ENCODE measurements around the gene SLC6A11.
A peak's percentile ranks its signal among the peaks of the same experiment; 100 is the strongest.

The SLC6A11 gene

DNA sequence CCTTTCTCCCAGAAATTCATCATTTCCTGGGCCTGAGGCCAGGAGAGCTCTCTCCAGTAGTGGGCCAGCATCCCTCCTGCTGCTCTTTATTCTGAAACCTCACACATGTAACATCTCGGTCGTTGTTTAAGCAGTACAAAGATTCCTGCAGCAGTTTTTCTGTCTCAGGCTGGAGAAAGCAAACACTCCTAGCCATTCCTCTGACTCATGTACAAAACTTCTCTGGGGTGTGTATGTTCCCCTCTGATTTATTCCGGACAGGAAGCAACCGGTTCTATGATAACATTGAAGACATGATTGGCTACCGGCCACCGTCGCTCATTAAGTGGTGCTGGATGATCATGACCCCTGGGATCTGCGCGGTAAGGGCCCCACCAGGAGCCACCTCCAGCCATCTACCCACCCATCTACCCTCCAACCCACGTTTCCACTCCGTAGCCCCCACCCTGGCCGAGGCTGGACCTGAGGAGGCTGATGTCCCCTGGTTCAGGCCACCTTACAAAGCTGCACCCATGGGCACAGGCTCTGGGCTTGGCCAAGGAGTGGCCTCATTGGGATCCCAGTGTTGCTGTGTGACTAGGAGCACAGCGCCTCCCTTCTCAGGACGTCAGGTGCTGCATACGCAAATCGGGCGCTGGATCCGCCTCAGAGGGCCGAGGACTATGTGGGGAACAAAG, 117.9 kb downstream of the SLC6A11 start:
- DNase-seq, result no peak

DNA sequence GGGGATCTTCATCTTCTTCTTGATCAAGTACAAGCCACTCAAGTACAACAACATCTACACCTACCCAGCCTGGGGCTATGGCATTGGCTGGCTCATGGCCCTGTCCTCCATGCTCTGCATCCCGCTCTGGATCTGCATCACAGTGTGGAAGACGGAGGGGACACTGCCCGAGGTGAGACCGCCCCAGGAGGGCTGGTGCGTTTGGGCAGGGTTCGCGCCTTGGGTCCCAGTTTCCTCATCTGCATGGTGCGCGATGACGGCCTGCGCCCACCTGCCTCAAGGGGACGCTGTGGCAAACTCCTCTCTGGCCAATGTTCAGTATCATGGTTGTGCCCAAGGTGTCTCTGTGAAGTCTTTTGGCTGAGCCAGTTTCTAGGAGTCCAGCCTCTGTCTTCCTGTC, 119.0 kb downstream of the SLC6A11 start:
- no peak for DNase-seq

DNA sequence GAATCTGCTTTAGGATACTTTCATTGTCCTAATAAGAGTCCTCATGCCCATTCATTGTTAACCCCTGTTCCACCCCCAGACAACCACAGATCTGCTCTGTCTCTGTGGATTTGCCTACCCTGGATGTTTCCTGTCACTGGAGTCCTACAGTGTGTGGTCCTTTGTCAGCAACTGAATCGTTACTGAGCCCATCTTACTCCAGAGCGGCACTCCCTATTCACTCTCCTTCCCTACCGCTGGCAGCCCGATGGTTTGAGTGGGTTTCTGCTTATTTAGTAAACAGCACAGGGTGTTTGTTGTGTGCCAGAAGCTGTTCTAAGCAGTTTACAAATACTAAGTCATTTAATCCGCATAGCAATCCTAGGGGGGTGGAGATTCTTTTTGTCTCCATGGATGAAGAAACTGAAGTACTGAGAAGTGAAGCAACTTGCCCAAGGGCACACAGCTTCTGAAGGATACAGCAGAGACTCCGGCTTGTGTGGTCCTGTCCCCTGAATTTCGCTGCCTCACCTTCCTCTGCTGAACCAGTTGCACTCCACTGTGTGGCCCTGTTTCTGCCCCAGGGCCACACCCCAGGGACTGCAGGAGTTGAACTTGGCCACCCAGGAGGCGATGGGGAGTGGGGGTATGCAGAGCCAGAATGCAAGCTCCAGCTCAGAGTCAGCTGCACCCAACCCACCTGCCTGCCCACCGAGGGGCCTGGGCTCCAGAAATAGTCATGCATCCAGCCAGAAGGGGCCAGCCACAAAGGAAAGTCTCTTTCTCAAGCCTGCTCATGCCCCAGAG, 120.0 kb downstream of the SLC6A11 start:
- DNase-seq, result no peak

DNA sequence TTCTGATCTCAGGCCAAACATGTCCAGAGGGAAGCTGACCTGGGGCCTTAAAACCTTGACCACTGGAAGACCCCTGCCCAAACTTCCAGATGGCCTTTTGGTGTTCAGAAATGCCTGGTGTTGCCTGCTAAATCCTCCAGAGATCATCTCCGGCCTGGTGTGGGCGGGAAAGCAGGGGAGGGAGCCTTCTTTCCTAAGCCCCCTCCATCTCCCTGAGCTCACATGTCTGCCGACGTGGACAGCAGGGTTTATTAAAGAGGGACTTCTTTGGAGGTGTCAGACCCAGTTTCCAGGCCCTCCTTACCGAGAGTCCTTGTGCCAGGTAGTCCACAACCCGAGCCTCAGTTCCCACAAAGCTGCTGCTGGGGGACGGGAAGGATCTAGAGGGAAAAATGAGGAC, 120.7 kb downstream of the SLC6A11 start:
- DNase-seq, result no peak

DNA sequence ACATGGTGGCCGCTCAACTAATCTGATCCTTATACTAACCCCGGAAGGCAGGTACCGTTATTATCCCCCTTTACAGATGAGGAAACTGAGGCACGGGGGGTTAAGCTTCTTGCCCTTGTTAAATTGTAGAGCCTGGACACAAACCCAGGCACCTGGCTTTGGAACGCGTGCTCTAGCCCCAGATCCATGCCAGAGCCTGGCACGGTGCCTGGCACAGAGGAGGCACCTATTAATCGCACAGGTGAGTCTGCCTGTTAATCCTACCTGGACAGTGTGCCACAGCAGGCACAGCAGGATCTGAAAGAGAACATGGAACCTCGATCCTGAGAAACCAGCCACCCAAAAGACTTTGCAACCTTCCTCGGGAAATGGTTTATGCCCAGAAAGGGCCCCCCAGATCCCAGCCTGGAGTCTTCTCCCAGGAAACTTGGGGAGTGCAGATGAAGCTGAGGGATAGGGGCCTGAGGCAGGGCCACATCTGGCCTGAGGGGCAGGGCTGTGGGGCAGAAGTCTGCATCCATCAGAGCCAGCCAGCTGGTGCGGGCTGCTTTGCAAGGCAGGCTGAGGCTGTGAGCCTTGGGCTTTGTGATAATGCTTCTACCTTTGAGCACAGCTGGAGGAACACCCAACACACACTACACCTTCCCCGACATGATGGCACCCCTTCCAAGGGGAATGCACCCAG, 121.3 kb downstream of the SLC6A11 start:
- no peak for DNase-seq

GRCh38 chr3:10939556-10939955, 123.5 kb downstream of the SLC6A11 start:
- no peak for DNase-seq

GRCh38 chr3:10940106-10940505, 124.1 kb downstream of the SLC6A11 start:
- no peak for DNase-seq

DNA sequence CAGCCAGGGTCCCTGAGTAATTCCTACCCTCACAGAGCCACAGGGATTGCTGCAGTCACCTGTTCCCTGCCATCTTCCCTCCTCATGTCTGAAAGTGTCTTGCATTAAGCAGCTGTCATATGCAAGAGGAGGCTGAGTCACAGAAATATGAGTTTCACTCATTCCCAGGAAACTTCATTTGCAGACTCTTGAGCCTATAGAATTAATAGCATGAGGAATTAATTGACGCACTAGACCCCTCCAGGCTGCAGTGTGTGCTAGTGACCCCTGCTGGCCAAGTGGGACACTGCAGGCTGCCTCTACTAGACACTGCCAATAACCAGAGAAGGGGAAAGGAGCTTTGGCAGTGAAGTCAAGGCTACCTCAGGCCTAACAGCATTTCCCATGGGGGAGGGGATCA, 125.9 kb downstream of the SLC6A11 start:
- DNase-seq, result no peak

DNA sequence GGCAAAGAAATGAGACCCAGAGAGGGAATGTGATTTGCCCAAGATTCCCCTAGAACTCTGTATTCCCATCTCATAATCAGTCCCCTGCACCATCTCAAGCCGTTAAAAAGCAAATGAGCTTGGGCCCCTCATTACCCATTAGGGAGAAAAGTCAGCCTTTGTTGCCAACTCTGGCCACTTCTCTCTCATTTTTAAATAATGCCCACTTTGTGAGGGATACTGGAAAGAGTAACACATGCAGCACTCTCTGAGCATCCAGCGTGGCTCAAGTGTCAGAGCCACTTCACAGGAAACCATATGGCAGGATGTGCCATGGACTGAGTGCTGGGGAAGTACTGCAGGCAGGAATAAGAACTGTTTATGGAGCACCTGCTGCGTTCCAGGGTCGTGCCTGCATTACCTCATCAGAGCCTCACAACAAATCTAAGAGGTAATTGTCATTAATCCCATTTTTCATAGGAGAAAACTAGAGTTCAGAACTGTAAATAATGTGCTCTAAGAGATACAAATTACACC, 126.7 kb downstream of the SLC6A11 start:
- no peak for DNase-seq

DNA sequence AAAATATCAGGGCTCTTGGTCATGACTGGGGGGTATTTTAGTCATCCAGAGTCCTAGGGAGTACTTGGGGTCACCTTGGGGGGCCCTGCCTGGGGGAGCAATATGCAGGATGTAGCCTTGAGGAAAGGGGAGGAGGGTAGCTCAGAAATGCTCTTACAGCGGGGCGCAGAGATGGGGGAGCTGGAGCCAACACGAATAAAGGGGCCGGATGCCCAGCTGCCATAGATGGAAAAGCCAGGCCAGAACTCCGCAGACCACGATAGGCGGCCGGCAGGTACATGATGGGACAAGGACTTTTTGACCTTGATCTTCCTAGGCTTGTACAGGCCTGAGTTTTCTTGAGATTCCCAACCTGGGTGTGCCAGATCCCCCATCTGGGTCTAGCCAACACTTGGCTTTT, 128.8 kb downstream of the SLC6A11 start:
- no peak for DNase-seq

DNA sequence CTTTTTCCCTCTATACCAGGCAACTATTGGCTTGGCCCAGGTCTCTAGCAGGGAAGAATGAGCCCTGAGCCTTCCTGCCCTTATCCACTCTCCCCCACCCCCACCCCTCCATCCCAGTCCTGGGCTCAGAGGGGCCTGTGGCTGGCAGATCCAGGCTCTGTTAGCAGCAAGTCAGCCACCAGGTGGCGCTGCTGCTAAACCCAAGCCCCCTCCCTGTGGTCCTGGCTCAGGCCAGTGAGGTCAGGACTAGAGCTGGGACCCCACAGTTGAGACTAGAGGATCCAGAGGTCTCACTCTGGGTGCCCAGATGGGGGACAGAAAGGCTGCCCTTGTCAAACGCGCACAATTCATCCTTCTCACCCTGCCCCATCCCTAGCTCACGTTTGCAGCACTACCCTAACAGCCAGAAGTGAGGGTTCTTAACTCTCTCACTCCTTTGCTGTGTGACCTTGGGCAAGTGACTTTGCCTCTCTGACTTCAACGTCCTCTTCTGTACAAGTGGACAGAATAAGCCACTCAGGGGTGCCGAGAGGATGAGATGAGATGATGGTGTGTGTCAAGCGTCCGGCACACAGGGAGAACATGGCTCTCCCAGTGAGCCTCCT, 129.8 kb downstream of the SLC6A11 start:
- no peak for DNase-seq

GRCh38 chr3:10946526-10946925, 130.5 kb downstream of the SLC6A11 start:
- no peak for DNase-seq

GRCh38 chr3:10948326-10948725, 132.3 kb downstream of the SLC6A11 start:
- DNase-seq, result no peak

DNA sequence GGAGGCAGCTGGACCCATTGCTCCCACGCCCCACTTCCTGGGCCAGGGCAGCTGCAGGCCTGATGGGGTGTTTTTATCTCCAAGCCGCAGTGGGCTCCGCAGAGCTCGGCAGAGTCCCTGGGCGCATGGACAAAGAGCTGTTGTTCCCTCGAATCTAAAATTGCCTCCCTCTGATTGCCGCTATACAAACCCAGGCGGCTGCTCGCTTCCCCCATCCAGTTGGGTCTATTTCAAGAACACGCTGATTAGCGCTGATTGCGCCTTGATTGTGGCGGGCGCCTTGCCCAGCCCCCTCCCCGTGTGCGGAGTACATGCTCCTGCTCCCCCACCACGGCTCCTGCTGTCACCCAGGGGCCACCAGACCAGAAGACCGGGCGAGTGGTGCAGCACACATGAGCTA, 133.2 kb downstream of the SLC6A11 start:
- no peak for DNase-seq

DNA sequence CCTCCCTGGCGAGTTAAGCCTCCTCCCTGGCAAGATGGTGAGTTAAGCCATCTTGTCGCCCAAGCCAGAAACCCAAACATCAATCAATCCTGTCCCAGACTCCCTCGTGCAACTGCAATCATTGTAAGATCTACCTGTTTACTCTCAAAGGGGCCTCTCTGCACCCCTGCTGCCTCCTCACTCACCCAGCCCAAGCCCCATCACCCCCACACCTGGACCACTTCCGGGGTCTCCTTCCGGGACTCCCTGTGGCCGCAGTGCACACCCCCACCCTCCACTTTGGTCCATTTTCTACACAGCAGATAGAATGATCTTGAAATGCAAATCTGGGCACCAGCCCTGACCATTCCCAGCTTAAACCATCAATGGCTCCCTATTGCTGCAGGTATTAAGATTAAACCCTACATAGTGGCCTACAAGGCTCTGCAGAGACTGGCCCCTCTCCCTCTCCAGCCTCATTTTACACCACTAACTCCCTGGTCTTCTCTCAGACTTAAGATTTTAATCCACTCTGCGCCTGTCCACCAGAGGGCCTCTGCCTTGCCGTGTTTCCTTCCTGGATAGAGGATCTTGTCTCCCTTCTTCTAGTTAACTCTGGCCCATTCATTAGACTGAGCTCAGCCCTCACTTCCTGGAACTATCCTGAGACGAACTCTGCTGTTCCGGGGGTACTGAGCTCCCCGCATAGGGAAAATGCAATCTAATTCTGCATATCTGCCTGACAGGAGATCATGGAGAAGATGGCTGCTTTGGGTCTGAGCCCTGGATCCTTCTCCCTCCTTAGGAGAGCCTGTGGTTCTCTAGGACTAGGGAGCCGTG, 134.7 kb downstream of the SLC6A11 start:
- DNase-seq, result no peak

GRCh38 chr3:10951295-10951926, 135.4 kb downstream of the SLC6A11 start:
- DNase-seq, result no peak

DNA sequence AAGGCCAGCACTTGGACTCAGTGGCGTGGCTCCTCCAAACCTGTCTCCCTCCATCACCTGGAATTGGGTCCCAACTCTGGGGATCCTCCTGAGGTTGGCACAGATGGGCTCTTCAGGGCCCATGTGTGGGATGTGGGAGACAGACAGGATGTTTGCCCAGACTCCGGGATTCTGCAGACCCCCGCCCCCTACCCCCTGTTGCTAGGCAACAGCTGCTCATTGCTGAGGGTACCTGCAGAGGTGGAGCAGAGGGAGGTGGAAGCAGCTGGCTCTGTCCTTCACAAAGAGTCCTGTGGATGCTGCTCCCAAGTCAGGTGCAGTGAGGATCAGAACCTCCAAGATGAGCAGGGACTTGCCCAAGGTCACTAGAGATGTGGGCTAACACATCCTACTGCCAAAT, 136.5 kb downstream of the SLC6A11 start:
- DNase-seq, result no peak

DNA sequence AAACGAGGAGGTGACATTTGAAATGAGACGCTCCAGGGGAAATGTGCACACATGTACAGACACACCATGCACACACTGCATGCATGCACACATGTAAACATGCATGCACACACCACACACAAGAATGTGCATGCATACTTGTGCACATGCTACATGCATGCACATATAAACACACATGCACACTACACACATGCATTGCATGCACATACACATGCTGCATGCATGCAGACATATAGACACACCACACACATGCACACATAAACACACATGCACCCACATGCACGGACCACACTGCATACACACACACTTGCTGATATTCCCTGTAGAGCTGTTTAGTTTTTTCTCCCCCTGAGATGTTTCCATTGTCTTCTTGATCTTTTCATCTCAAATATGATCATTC, 138.7 kb downstream of the SLC6A11 start:
- DNase-seq, result no peak

GRCh38 chr3:10955711-10956453, 139.9 kb downstream of the SLC6A11 start:
- peak; percentile 72 for DNase-seq

- no peak for DNase-seq
Observed at GRCh38 chr3:10956531-10956930, 140.5 kb downstream of the SLC6A11 start.

DNA sequence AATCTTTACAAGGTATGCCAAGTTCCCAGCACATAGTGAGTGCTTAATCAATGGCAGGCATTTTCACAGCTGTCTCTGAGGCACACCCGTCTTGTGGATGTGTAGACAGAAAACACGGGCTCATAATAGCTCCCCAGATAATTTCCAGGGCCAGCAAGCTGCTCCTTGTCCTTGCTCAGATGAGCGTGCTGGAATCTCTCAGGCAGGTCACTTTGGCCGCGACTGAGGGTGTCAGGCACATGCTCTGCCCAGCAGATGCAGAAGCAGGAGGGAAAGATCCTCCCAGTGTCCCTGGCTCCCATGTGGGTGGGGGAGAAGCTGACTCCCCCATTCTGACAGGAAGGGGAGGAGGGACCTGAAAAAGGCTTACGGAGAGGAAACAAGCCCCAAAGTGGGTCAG, 141.0 kb downstream of the SLC6A11 start:
- DNase-seq, result no peak
